ENCODE data around the gene PRUNE2. TPM values are rescaled to one million over a fixed set of nuclear protein-coding genes. Genes with fewer than 3 reads are reported as not detected.

Gene PRUNE2
- total and polyA plus RNA-seq, 8 donors, result 1.4 to 19.1 (median 4.6) TPM

GRCh38 chr9:76720245-76720644, 185.7 kb downstream of the PRUNE2 start:
- Histone ChIP-seq H3K4me1 (no peaks in the 10 kb centered on the region), H3K27me3 (no peaks in the 10 kb centered on the region), H3K9me3 (no peaks in the 10 kb centered on the region), H3K36me3 (no peaks in the 10 kb centered on the region), H3K27ac (no peak overlapping the region), H3K4me3 (no peak overlapping the region)
- no peak for TF ChIP-seq CTCF (IDR thresholded peaks at IDR 0.05)
- ATAC-seq (no peak), DNase-seq (no peak), FAIRE-seq (no peak)
- intact Hi-C loops (cut with DNase I), result no loop called here
- 59 to 67% methylated on average over 3 of the region's 3 CpGs for WGBS, 2 donors

- no peak for FAIRE-seq
- intact Hi-C loops (cut with DNase I), result no loop called here
- Histone ChIP-seq H3K27me3 (no peaks in the 10 kb centered on the region), H3K4me1 (no peaks in the 10 kb centered on the region), H3K36me3 (no peaks in the 10 kb centered on the region), H3K27ac (no peak overlapping the region), H3K4me3 (no peak overlapping the region), H3K9me3 (no peaks in the 10 kb centered on the region)
- TF ChIP-seq CTCF (IDR thresholded peaks at IDR 0.05), result no peak
- 44 to 63% methylated on average over 4 of the region's 4 CpGs for WGBS, 2 donors
- ATAC-seq, result no peak
- DNase-seq, result no peak
These were observed 187.7 kb downstream of the PRUNE2 start for GRCh38 chr9:76718166-76718565.

GRCh38 chr9:76717613-76718012, 188.3 kb downstream of the PRUNE2 start:
- Histone ChIP-seq H3K36me3 (no peaks in the 10 kb centered on the region), H3K27ac (no peak overlapping the region), H3K9me3 (no peaks in the 10 kb centered on the region), H3K4me3 (no peak overlapping the region), H3K4me1 (no peaks in the 10 kb centered on the region), H3K27me3 (no peaks in the 10 kb centered on the region)
- FAIRE-seq (no peak), ATAC-seq (peak in 2 of 4 donors; percentile 19 to 73), DNase-seq (no peak)
- intact Hi-C loops (cut with DNase I), result no loop called here
- 11 to 32% methylated on average over 5 of the region's 5 CpGs for WGBS, 2 donors
- no peak for TF ChIP-seq CTCF (IDR thresholded peaks at IDR 0.05)

GRCh38 chr9:76717176-76717575, 188.7 kb downstream of the PRUNE2 start:
- Histone ChIP-seq H3K4me3 (no peak overlapping the region), H3K4me1 (no peaks in the 10 kb centered on the region), H3K27ac (no peak overlapping the region), H3K9me3 (no peaks in the 10 kb centered on the region), H3K36me3 (no peaks in the 10 kb centered on the region), H3K27me3 (no peaks in the 10 kb centered on the region)
- DNase-seq, result no peak
- FAIRE-seq, result no peak
- intact Hi-C loops (cut with DNase I), result no loop called here
- WGBS, 2 donors, result 23 to 37% methylated on average over 5 of the region's 5 CpGs
- peak in 3 of 4 donors; percentile 24 to 58 (median 58) for ATAC-seq
- no peak for TF ChIP-seq CTCF (IDR thresholded peaks at IDR 0.05)

- no peaks in the 10 kb centered on the region for H3K36me3 ChIP-seq
- no peaks in the 10 kb centered on the region for H3K9me3 ChIP-seq
- H3K4me1 ChIP-seq, result no peaks in the 10 kb centered on the region
- no peak overlapping the region for H3K27ac ChIP-seq
- intact Hi-C loops (cut with DNase I), result no loop called here
- no peak for TF ChIP-seq CTCF (IDR thresholded peaks at IDR 0.05)
- no peak for DNase-seq
- ATAC-seq, result peak in 1 of 4 donors; percentile 47
- H3K4me3 ChIP-seq, result no peak overlapping the region
- 66 to 69% methylated on average over 7 of the region's 7 CpGs for WGBS, 2 donors
- FAIRE-seq, result no peak
- no peaks in the 10 kb centered on the region for H3K27me3 ChIP-seq
These were observed 189.7 kb downstream of the PRUNE2 start for GRCh38 chr9:76716085-76716672.
